ENCODE data around the gene NF2. TPM values are rescaled to one million over a fixed set of nuclear protein-coding genes. Genes with fewer than 3 reads are reported as not detected.

NF2 gene
- total RNA-seq, 2 experiments from 2014 or later: 23.1 to 24.5 TPM

DNA sequence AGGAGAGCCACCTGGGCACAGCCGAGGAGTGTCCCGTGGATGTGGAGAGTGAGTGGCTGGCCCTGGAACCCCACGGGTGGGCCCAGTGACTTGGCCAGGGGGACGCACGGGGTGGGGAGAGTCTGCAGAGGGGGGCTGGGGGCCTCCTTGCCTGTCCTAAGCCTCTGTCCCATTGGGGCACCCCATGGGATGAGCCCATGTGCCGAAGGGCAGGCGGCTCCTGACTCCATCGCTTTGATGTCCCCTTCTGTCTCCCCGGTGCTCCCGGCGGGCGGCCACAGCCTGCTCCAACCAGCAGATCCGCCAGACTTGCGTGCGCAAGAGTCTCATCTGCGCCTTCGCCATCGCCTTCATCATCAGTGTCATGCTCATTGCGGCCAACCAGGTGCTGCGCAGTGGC lies 125.7 kb downstream of the NF2 start:
- intact Hi-C loops (cut with DNase I, micrococcal nuclease): no loop called here

GRCh38 chr22:29731058-29731850 lies 127.8 kb downstream of the NF2 start:
- Mint-ChIP-seq H3K4me1 (ENCODE audit: low read depth) (no peaks in the 10 kb centered on the region), H3K4me3 (no peak overlapping the region), H3K9me3 (no peaks in the 10 kb centered on the region), H3K27me3 (no peaks in the 10 kb centered on the region), H3K27ac (no peak overlapping the region), H3K36me3 (ENCODE audit: low read depth) (peaks cover 26% of the 10 kb centered on the region)
- no peak for DNase-seq
- H3K27me3 ChIP-seq (ENCODE audit: control insufficient read depth in 1 of 2, insufficient read depth in 2 of 2, low read length in 2 of 2): no peaks in the 10 kb centered on the region
- H3K4me3 ChIP-seq (ENCODE audit: low read length): no peak overlapping the region
- CTCF ChIA-PET: no interaction called here
- no peaks in the 10 kb centered on the region for H3K9me3 ChIP-seq (ENCODE audit: control insufficient read depth in 1 of 2, insufficient read depth in 1 of 2, low read length in 2 of 2)
- POLR2A ChIA-PET: no interaction called here
- no peak for ATAC-seq (ENCODE audit: poor library complexity)
- intact Hi-C loops (cut with DNase I, micrococcal nuclease): no loop called here
- TF ChIP-seq, protein P1, sequence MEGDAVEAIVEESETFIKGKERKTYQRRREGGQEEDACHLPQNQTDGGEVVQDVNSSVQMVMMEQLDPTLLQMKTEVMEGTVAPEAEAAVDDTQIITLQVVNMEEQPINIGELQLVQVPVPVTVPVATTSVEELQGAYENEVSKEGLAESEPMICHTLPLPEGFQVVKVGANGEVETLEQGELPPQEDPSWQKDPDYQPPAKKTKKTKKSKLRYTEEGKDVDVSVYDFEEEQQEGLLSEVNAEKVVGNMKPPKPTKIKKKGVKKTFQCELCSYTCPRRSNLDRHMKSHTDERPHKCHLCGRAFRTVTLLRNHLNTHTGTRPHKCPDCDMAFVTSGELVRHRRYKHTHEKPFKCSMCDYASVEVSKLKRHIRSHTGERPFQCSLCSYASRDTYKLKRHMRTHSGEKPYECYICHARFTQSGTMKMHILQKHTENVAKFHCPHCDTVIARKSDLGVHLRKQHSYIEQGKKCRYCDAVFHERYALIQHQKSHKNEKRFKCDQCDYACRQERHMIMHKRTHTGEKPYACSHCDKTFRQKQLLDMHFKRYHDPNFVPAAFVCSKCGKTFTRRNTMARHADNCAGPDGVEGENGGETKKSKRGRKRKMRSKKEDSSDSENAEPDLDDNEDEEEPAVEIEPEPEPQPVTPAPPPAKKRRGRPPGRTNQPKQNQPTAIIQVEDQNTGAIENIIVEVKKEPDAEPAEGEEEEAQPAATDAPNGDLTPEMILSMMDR (IDR thresholded peaks at IDR 0.05): no peak
- H3K27ac ChIP-seq (ENCODE audit: low read depth in 1 of 2, low read length in 2 of 2): no peak overlapping the region
- peaks cover 14% of the 10 kb centered on the region for H3K36me3 ChIP-seq (ENCODE audit: insufficient read depth, low read length)
- no peaks in the 10 kb centered on the region for H3K4me1 ChIP-seq (ENCODE audit: insufficient read depth, low read length)

More for the DNA sequence above, 125.7 kb downstream of the NF2 start:
- Histone ChIP-seq H3K36me3 (ENCODE audit: insufficient read depth, low read length) (peaks cover 9% of the 10 kb centered on the region), H3K9me3 (ENCODE audit: control insufficient read depth in 1 of 2, insufficient read depth in 1 of 2, low read length in 2 of 2) (no peaks in the 10 kb centered on the region), H3K4me3 (ENCODE audit: low read length) (no peak overlapping the region), H3K27me3 (ENCODE audit: control insufficient read depth in 1 of 2, insufficient read depth in 2 of 2, low read length in 2 of 2) (no peaks in the 10 kb centered on the region), H3K4me1 (ENCODE audit: insufficient read depth, low read length) (no peaks in the 10 kb centered on the region), H3K27ac (ENCODE audit: low read depth in 1 of 2, low read length in 2 of 2) (no peak overlapping the region)
- Mint-ChIP-seq H3K4me3 (no peak overlapping the region), H3K27ac (no peak overlapping the region), H3K9me3 (no peaks in the 10 kb centered on the region), H3K36me3 (ENCODE audit: low read depth) (peaks cover 18% of the 10 kb centered on the region), H3K4me1 (ENCODE audit: low read depth) (no peaks in the 10 kb centered on the region), H3K27me3 (no peaks in the 10 kb centered on the region)
- TF ChIP-seq, protein P1 (IDR thresholded peaks at IDR 0.05): no peak
- ATAC-seq (ENCODE audit: poor library complexity) (no peak), DNase-seq (no peak)
- ChIA-PET POLR2A (no interaction called here), CTCF (no interaction called here)

DNA sequence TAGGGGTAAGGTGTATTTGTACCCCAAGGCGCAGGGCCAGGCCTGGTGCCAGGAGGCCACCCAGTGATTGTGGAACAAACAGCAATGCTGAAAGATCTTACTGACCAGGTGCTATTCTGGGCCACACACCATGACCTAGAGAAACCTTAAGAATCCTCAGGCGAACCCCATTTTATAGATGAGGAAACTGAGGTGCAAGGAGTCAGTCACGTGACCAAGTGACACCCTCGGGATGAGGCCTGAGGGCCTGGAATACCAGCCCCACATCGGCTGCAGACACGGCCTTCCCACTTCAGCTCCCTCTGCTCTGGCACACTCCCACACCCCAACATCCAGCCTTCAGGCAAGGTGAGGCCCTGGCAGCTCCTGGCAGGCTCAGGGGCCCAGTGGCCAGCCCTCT lies 129.4 kb downstream of the NF2 start:
- Mint-ChIP-seq H3K4me3 (no peak overlapping the region), H3K4me1 (ENCODE audit: low read depth) (no peaks in the 10 kb centered on the region), H3K27ac (no peak overlapping the region), H3K36me3 (ENCODE audit: low read depth) (peaks cover 26% of the 10 kb centered on the region), H3K9me3 (no peaks in the 10 kb centered on the region), H3K27me3 (no peaks in the 10 kb centered on the region)
- no peak for DNase-seq
- Histone ChIP-seq H3K27ac (ENCODE audit: low read depth in 1 of 2, low read length in 2 of 2) (no peak overlapping the region), H3K36me3 (ENCODE audit: insufficient read depth, low read length) (peaks cover 16% of the 10 kb centered on the region), H3K4me1 (ENCODE audit: insufficient read depth, low read length) (no peaks in the 10 kb centered on the region), H3K4me3 (ENCODE audit: low read length) (no peak overlapping the region), H3K27me3 (ENCODE audit: control insufficient read depth in 1 of 2, insufficient read depth in 2 of 2, low read length in 2 of 2) (no peaks in the 10 kb centered on the region), H3K9me3 (ENCODE audit: control insufficient read depth in 1 of 2, insufficient read depth in 1 of 2, low read length in 2 of 2) (no peaks in the 10 kb centered on the region)
- ChIA-PET POLR2A (no interaction called here), CTCF (no interaction called here)
- no peak for ATAC-seq (ENCODE audit: poor library complexity)
- intact Hi-C loops (cut with DNase I, micrococcal nuclease): no loop called here
- TF ChIP-seq, protein P1 (IDR thresholded peaks at IDR 0.05): no peak

All from CD4-positive, alpha-beta T cell (primary cell).